Vagina (tissue), 2 donors: ENCODE measurements around the gene DLST. TPM values are rescaled to one million over a fixed set of nuclear protein-coding genes. Genes with fewer than 3 reads are reported as not detected.

ENCODE experiments used
- DNase-seq, 2 donors: peaks; one replicate each; pipeline ENCODE4 v3.0.0-alpha.2; 2017; ENCODE audit errors: extremely low spot score in 2 of 2
- H3K27ac ChIP-seq: fragments of 200-600 bp; sonication (generic); one replicate; pipeline ENCODE4 v1.5.1; 2019
- H3K27me3 ChIP-seq: fragments of 200-600 bp; sonication (generic); one replicate; pipeline ENCODE4 v1.5.1; 2019
- H3K36me3 ChIP-seq, 2 donors: fragments of 200-600 bp; sonication (generic); one replicate each; pipeline ENCODE4 v1.5.1; 2017 to 2019
- H3K4me1 ChIP-seq: fragments of 200-600 bp; sonication (generic); one replicate; pipeline ENCODE4 v1.5.1; 2019
- H3K4me3 ChIP-seq, 2 donors: fragments of 200-600 bp; sonication (generic); 1 replicate in 1 of 2; 2 replicates in 1 of 2; pipeline ENCODE4 v1.5.1; 2016 to 2019
- H3K9me3 ChIP-seq: fragments of 200-600 bp; sonication (generic); one replicate; pipeline ENCODE4 v1.5.1; 2019
- CTCF ChIP-seq, 3 experiments: fragments of 450-650 bp in 2 of 3; fragments of 200-600 bp in 1 of 3; sonication (generic) in 1 of 3; IDR thresholded peaks; one replicate each; pipeline ENCODE4 v1.5.1; 2017 to 2019; ENCODE audit warnings: antibody characterized with exemption in 3 of 3, mild to moderate bottlenecking in 2 of 3, moderate library complexity in 2 of 3
- POLR2A ChIP-seq, 2 donors: fragments of 450-650 bp; IDR thresholded peaks; one replicate each; pipeline ENCODE4 v1.6.1; 2017; ENCODE audit warnings: antibody characterized with exemption in 2 of 2, mild to moderate bottlenecking in 2 of 2, moderate library complexity in 2 of 2
- POLR2AphosphoS5 ChIP-seq, 2 donors: sonication (generic); formaldehyde crosslinking; IDR thresholded peaks; one replicate each; pipeline ENCODE4 v1.9.0; 2017; ENCODE audit warnings: antibody characterized with exemption in 2 of 2, mild to moderate bottlenecking in 2 of 2, low read depth in 1 of 2; ENCODE audit not compliant: insufficient read depth in 1 of 2
- intact Hi-C: fragments of 100-400 bp; cut with DNase I; formaldehyde crosslinking; loops from one replicate; pipeline ENCODE4 v1.15.1; 2023
- total RNA-seq: library from RNA; depleted of rRNA; stranded (reverse); fragments of >200 nt; gene quantifications from one replicate; pipeline ENCODE4 v1.2.3, GENCODE V29; 2016

The DLST gene
- total RNA-seq, 1 donor from 2014 or later = 109 TPM

- no peak for TF ChIP-seq POLR2A (IDR thresholded peaks at IDR 0.05)
- TF ChIP-seq CTCF (IDR thresholded peaks at IDR 0.05) = no peak
- no peak for TF ChIP-seq POLR2AphosphoS5 (IDR thresholded peaks at IDR 0.05; ENCODE audit: insufficient read depth in 1 of 2, low read depth in 1 of 2)
- intact Hi-C loops = loop anchor here (5.0 kb wide), 1 partner anchor 45 kb away; no protein-coding TSS in a partner anchor
- Histone ChIP-seq H3K27me3 (no peaks in the 10 kb centered on the region), H3K27ac (no peak overlapping the region), H3K36me3 (peaks cover 0 to 12% of the 10 kb centered on the region in 2 donors), H3K4me1 (peaks cover 29% of the 10 kb centered on the region), H3K9me3 (no peaks in the 10 kb centered on the region), H3K4me3 (no peak overlapping the region)
- DNase-seq = no peak
Observed at GRCh38 chr14:74907744-74908143, 26.0 kb downstream of the DLST start.

- TF ChIP-seq CTCF (IDR thresholded peaks at IDR 0.05) = no peak
- TF ChIP-seq POLR2A (IDR thresholded peaks at IDR 0.05) = no peak
- no peak for TF ChIP-seq POLR2AphosphoS5 (IDR thresholded peaks at IDR 0.05; ENCODE audit: insufficient read depth in 1 of 2, low read depth in 1 of 2)
Observed at GRCh38 chr14:74908861-74909341, 27.2 kb downstream of the DLST start.

GRCh38 chr14:74909501-74909900 is 27.8 kb downstream of the DLST start:
- TF ChIP-seq CTCF (IDR thresholded peaks at IDR 0.05) (no peak), POLR2AphosphoS5 (IDR thresholded peaks at IDR 0.05; ENCODE audit: insufficient read depth in 1 of 2, low read depth in 1 of 2) (no peak), POLR2A (IDR thresholded peaks at IDR 0.05) (no peak)
- Histone ChIP-seq H3K4me1 (peaks cover 39% of the 10 kb centered on the region), H3K36me3 (no peaks in the 10 kb centered on the region), H3K27ac (no peak overlapping the region), H3K4me3 (no peak overlapping the region), H3K27me3 (no peaks in the 10 kb centered on the region), H3K9me3 (no peaks in the 10 kb centered on the region)
- DNase-seq = no peak
- intact Hi-C loops = loop anchor here (5.0 kb wide), 1 partner anchor 47 kb away; no protein-coding TSS in a partner anchor

More at GRCh38 chr14:74908861-74909341, 27.2 kb downstream of the DLST start:
- no peaks in the 10 kb centered on the region for H3K9me3 ChIP-seq
- H3K27ac ChIP-seq = no peak overlapping the region
- peaks cover 0 to under 1% of the 10 kb centered on the region in 2 donors for H3K36me3 ChIP-seq
- no peak for DNase-seq
- no peaks in the 10 kb centered on the region for H3K27me3 ChIP-seq
- intact Hi-C loops = loop anchor here (5.0 kb wide), 1 partner anchor 47 kb away; no protein-coding TSS in a partner anchor
- no peak overlapping the region for H3K4me3 ChIP-seq
- H3K4me1 ChIP-seq = peaks cover 33% of the 10 kb centered on the region

- intact Hi-C loops = loop anchor here (5.0 to 10.0 kb wide), 2 partner anchors 48 to 175 kb away; no protein-coding TSS in a partner anchor
- Histone ChIP-seq H3K27me3 (no peaks in the 10 kb centered on the region), H3K36me3 (no peaks in the 10 kb centered on the region), H3K27ac (no peak overlapping the region), H3K9me3 (no peaks in the 10 kb centered on the region), H3K4me3 (no peak overlapping the region), H3K4me1 (peaks cover 42% of the 10 kb centered on the region)
- no peak for DNase-seq
- TF ChIP-seq CTCF (IDR thresholded peaks at IDR 0.05) (no peak), POLR2A (IDR thresholded peaks at IDR 0.05) (no peak), POLR2AphosphoS5 (IDR thresholded peaks at IDR 0.05; ENCODE audit: insufficient read depth in 1 of 2, low read depth in 1 of 2) (no peak)
Observed at GRCh38 chr14:74909911-74910310, 28.2 kb downstream of the DLST start.

- peaks cover 37% of the 10 kb centered on the region for H3K4me1 ChIP-seq
- H3K36me3 ChIP-seq = no peaks in the 10 kb centered on the region
- DNase-seq = no peak
- no peak overlapping the region for H3K4me3 ChIP-seq
- H3K9me3 ChIP-seq = no peaks in the 10 kb centered on the region
- no peak for TF ChIP-seq POLR2A (IDR thresholded peaks at IDR 0.05)
- no peak for TF ChIP-seq POLR2AphosphoS5 (IDR thresholded peaks at IDR 0.05; ENCODE audit: insufficient read depth in 1 of 2, low read depth in 1 of 2)
- TF ChIP-seq CTCF (IDR thresholded peaks at IDR 0.05) = no peak
- no peaks in the 10 kb centered on the region for H3K27me3 ChIP-seq
- H3K27ac ChIP-seq = no peak overlapping the region
- intact Hi-C loops = loop anchor here (10.0 kb wide), 1 partner anchor 174 kb away; no protein-coding TSS in a partner anchor
Observed at GRCh38 chr14:74910556-74910955, 28.8 kb downstream of the DLST start.
